Activated CD8-positive, alpha-beta T cell treated with anti-CD3 and anti-CD28 coated beads for 36 hours (primary cell): ENCODE measurements around the gene LRRN2. TPM values are rescaled to one million over a fixed set of nuclear protein-coding genes. Genes with fewer than 3 reads are reported as not detected.

ENCODE experiments used
- ATAC-seq: fragments of 200-7000 bp; cut with Tn5 transposase; one replicate; pipeline ENCODE4 v1.10.0; 2021; ENCODE audit warnings: mild to moderate bottlenecking, moderate library complexity
- CTCF ChIA-PET: fragments of 350-600 bp; sonication (Branson Sonifier 250); formaldehyde crosslinking; loops from one replicate; lab custom pipeline; 2021; ENCODE audit warnings: antibody characterized with exemption; lab: Charles Lee
- POLR2A ChIA-PET: fragments of 350-600 bp; sonication (Branson Sonifier 250); formaldehyde crosslinking; loops from one replicate; lab custom pipeline; 2021; ENCODE audit warnings: antibody characterized with exemption; lab: Charles Lee
- DNase-seq: peaks from one replicate; pipeline ENCODE4 v3.0.0-alpha.2; 2020
- H3K27ac Mint-ChIP-seq: one replicate; pipeline ENCODE4 v1.8.0; 2021; ENCODE audit warnings: mild to moderate bottlenecking, mixed read lengths
- H3K27me3 Mint-ChIP-seq: one replicate; pipeline ENCODE4 v1.8.0; 2021; ENCODE audit warnings: mixed read lengths
- H3K36me3 Mint-ChIP-seq: one replicate; pipeline ENCODE4 v1.8.0; 2021; ENCODE audit warnings: low read depth, mixed read lengths
- H3K4me1 Mint-ChIP-seq: one replicate; pipeline ENCODE4 v1.8.0; 2021; ENCODE audit warnings: low read depth, mixed read lengths
- H3K4me3 Mint-ChIP-seq: one replicate; pipeline ENCODE4 v1.8.0; 2021; ENCODE audit warnings: mild to moderate bottlenecking, moderate library complexity, mixed read lengths
- H3K9me3 Mint-ChIP-seq: one replicate; pipeline ENCODE4 v1.8.0; 2021; ENCODE audit warnings: mixed read lengths
- intact Hi-C: fragments of 100-400 bp; cut with micrococcal nuclease; formaldehyde crosslinking; loops from one replicate; pipeline ENCODE4 v1.10.0; 2022
- total RNA-seq, 2 experiments: library from RNA; stranded (reverse); gene quantifications; one replicate each; pipeline ENCODE4 v1.2.3, GENCODE V29; 2021
- TF ChIP-seq, protein P1 (sequence below): fragments of 200-600 bp; IDR thresholded peaks from one replicate; pipeline ENCODE4 v1.8.0; 2022; ENCODE audit warnings: antibody characterized with exemption, mild to moderate bottlenecking

The LRRN2 gene
- total RNA-seq, 2 experiments from 2014 or later = not detected

DNA sequence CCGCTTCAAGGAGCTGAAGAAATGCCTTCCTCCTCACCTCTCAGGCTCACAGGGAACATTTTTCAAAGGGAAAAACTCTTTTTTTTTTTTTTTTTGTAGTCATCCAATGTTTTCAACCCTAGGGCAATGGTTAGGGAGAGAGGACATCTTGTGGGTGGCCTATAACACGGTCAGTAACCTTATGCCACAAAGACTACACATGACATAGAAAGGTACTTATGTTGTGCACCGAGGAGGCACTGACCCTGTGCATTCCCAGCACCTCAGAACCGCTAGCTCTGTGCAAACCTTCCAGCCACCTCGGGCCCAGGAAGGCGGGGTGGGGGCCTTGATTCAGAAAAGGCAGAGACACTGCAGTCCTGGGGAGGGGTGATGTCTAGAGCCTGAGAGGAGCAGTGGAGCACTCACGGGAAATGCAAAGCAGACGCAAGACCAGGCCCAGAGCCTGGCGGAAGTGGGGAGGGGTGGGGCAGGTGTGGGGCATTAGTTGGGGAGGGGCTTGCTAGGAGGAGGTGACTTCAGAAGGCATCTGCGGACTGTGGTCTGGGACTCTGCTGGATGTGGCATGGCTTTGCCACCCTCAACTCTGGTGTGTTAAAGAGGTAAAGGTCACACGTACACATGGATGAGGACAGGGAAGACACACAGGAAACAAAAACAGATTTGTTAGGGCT, 100.7 kb downstream of the LRRN2 start:
- ATAC-seq = peak; percentile 58
- Mint-ChIP-seq H3K9me3 (no peaks in the 10 kb centered on the region), H3K4me1 (peaks cover 6% of the 10 kb centered on the region), H3K36me3 (peaks cover 10% of the 10 kb centered on the region), H3K27ac (peak overlapping the region; percentile 23), H3K4me3 (no peak overlapping the region), H3K27me3 (no peaks in the 10 kb centered on the region)
- intact Hi-C loops = no loop called here
- peak; percentile 26 for DNase-seq
- CTCF ChIA-PET = interaction anchor here (1.0 to 1.7 kb wide), 2 partner anchors 222 kb away, joined by 4 read pairs; no protein-coding TSS in a partner anchor
- TF ChIP-seq, protein P1, sequence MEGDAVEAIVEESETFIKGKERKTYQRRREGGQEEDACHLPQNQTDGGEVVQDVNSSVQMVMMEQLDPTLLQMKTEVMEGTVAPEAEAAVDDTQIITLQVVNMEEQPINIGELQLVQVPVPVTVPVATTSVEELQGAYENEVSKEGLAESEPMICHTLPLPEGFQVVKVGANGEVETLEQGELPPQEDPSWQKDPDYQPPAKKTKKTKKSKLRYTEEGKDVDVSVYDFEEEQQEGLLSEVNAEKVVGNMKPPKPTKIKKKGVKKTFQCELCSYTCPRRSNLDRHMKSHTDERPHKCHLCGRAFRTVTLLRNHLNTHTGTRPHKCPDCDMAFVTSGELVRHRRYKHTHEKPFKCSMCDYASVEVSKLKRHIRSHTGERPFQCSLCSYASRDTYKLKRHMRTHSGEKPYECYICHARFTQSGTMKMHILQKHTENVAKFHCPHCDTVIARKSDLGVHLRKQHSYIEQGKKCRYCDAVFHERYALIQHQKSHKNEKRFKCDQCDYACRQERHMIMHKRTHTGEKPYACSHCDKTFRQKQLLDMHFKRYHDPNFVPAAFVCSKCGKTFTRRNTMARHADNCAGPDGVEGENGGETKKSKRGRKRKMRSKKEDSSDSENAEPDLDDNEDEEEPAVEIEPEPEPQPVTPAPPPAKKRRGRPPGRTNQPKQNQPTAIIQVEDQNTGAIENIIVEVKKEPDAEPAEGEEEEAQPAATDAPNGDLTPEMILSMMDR = no peak
- POLR2A ChIA-PET = no interaction called here

DNA sequence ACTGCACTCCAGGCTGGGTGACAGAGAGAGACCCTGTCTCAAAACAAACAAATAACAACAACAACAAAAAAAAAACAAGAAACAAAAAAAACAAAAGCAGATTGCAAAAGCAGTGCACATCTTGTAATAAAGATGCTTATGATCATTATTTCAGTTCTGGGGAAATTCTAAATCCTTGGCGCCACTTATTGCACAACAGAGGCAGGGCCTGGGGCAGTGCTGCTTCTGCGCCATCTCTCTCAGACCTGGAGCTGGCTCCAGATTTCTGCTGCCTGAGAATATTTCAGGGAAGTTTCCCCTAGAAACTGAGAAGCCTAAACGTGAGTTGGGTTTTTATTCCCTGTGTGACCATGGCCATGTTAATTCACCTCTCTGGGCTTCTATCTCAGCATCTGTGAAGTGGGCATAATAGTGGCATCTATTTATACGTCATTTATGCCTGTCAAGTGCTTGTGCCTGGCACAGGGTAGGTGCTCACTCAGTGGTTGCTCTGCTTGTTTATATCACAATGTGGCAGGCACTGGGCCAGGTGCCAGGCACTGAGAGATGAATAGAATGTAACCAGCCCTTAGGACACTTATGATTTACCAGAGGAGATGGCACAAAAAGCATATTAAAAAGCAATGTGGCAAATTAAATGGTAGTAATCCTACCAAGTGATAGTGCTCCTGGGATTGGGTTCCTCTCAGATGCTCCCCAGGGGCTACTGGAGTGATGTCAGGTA, 101.5 kb downstream of the LRRN2 start:
- Mint-ChIP-seq H3K27ac (no peak overlapping the region), H3K9me3 (no peaks in the 10 kb centered on the region), H3K36me3 (peaks cover 12% of the 10 kb centered on the region), H3K4me1 (peaks cover 12% of the 10 kb centered on the region), H3K4me3 (no peak overlapping the region), H3K27me3 (no peaks in the 10 kb centered on the region)
- TF ChIP-seq, protein P1 = no peak
- ChIA-PET POLR2A (no interaction called here), CTCF (interaction anchor here (1.1 to 1.7 kb wide), 2 partner anchors 179 to 223 kb away, joined by 3 to 4 read pairs; no protein-coding TSS in a partner anchor)
- intact Hi-C loops = no loop called here
- ATAC-seq (no peak), DNase-seq (no peak)

DNA sequence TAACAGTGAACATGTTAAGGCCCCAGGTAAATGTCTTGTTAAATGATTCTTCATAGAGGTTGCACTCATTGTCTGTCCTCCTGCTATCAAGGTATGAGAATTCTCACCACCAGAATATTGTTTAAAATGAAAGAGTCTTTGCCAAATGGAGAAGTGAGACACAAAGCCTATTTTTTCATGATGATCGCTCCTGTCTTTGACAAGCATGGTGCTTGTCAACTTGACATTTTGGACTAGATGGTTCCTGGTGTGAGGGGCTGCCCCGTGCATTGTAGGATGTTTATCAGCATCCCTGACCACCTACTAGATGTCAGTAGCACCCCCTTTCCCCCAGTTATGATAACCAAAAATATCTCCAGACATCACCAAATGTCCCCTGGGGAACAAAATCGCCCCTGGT, 103.8 kb downstream of the LRRN2 start:
- DNase-seq (no peak), ATAC-seq (no peak)
- Mint-ChIP-seq H3K4me1 (peaks cover 24% of the 10 kb centered on the region), H3K4me3 (no peak overlapping the region), H3K27ac (no peak overlapping the region), H3K36me3 (peaks cover 12% of the 10 kb centered on the region), H3K27me3 (no peaks in the 10 kb centered on the region), H3K9me3 (no peaks in the 10 kb centered on the region)
- ChIA-PET CTCF (interaction anchor here (3.9 to 4.8 kb wide), 2 partner anchors 16 to 226 kb away, joined by 26 read pairs; no protein-coding TSS in a partner anchor), POLR2A (no interaction called here)
- intact Hi-C loops = no loop called here
- TF ChIP-seq, protein P1 = no peak

GRCh38 chr1:204580862-204581261, 104.7 kb downstream of the LRRN2 start:
- Mint-ChIP-seq H3K27ac (no peak overlapping the region), H3K27me3 (no peaks in the 10 kb centered on the region), H3K4me3 (no peak overlapping the region), H3K9me3 (no peaks in the 10 kb centered on the region), H3K4me1 (peaks cover 24% of the 10 kb centered on the region), H3K36me3 (peaks cover 12% of the 10 kb centered on the region)
- intact Hi-C loops = no loop called here
- ChIA-PET POLR2A (interaction anchor here (0.7 kb wide), 1 partner anchor 491 kb away, joined by 3 read pairs; no protein-coding TSS in a partner anchor), CTCF (interaction anchor here (3.9 to 4.8 kb wide), 2 partner anchors 15 to 226 kb away, joined by 26 read pairs; no protein-coding TSS in a partner anchor)
- ATAC-seq = no peak
- TF ChIP-seq, protein P1 = no peak
- DNase-seq = no peak
